GM12872 (cell line): Measurements from ENCODE around the gene CTSW.

Source experiments
- CTCF ChIP-seq: IDR thresholded peaks from 3 replicates; pipeline ENCODE4 v1.5.1; 2011; ENCODE audit warnings: low read depth, mild to moderate bottlenecking, low read length, moderate library complexity; ENCODE audit not compliant: insufficient read depth

CTSW gene

GRCh38 chr11:65882120-65883057 is 2.8 kb downstream of the CTSW start:
- TF ChIP-seq CTCF: no peak

- TF ChIP-seq CTCF: no peak
Observed at GRCh38 chr11:65883058-65883761, 3.6 kb downstream of the CTSW start.

- no peak for TF ChIP-seq CTCF
Observed at GRCh38 chr11:65883786-65884715, 4.4 kb downstream of the CTSW start.

GRCh38 chr11:65884716-65885092 is 5.1 kb downstream of the CTSW start:
- peak; percentile 100 for TF ChIP-seq CTCF

- TF ChIP-seq CTCF: no peak
Observed at GRCh38 chr11:65885231-65885630, 5.6 kb downstream of the CTSW start.

GRCh38 chr11:65885808-65886536 is 6.3 kb downstream of the CTSW start:
- TF ChIP-seq CTCF: no peak
